Activated CD8-positive, alpha-beta memory T cell treated with anti-CD3 and anti-CD28 coated beads for 24 hours (primary cell): ENCODE results near the gene SLC8B1.

Source experiments
- DNase-seq: peaks from one replicate; pipeline ENCODE4 v3.0.0-alpha.2; 2020

The SLC8B1 gene

DNA sequence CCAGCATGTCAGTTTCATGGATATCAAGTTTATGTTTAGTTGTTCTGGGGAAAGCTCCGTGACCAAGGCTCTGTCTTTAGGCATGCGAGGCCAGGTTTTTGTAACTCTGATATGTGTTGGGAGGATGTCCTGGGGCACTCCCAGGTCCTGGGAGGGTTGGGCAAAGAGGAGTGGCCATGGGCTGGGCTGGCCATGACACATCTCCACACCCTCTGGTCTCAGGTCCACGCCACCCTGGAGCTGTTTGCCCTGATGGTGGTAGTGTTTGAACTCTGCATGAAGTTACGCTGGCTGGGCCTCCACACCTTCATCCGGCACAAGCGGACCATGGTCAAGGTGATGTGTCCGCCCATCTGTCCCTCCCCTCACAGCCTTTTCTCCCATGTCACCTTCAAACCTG is 67.3 kb downstream of the SLC8B1 start:
- DNase-seq, result no peak

DNA sequence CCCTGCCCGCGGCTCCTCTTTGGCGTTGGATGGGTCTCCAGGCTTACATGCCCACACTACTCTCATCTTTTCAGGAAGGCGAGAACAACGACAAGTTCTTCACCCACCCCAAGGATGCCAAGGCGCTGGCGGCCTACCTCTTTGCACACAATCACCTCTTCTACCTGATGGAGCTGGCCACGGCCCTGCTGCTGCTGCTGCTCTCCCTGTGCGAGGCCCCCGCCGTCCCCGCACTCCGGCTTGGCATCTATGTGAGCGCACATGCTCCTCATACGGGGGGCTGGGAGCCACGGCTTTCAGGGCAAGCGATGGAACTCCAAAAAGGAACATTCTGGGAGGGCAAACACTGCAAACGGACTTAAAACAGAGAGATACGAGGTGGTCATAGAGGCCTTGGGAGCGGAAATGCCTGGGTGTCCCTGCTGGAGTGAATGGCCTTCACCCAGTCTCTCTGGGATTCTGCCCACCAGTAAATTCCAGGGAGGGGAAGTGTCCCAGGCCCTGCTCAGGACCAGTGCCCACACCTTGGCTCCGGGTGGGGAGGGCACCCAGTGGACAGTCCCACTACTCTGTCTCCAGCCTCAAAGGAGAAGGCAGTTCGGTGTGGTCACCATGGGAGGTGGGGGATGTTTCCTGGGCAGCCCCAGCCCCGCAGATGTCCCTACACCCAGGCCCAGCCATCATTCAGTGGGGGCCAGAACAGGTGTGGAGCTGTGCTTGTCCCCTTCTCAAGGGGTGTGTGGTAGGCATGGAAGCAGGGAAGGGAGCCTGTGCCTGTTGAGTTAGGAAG is 68.6 kb downstream of the SLC8B1 start:
- DNase-seq, result no peak

DNA sequence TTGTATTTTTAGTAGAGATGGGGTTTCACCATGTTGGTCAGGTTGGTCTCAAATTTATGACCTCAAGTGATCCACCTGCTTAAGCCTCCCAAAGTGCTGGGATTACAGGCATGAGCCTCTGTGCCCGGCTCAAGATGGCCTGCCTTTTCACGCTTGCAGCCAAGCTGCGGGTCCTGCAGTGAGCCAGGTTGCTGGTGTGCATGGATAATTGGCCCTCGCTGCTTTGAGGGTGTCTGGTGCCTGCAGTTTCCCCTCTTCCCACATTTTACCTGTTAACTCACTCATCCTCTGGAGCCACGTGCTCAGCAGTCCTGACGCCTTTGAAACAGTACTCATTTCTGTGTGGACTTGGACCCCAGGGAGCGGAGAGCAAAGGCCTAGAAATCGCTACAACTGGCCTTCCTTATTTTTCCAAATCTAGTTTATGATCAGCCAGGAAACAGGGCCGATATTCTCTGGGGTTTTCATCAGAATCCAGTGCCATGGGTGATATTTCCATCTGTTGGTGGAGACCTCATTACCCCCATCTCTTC is 71.4 kb downstream of the SLC8B1 start:
- DNase-seq, result no peak

DNA sequence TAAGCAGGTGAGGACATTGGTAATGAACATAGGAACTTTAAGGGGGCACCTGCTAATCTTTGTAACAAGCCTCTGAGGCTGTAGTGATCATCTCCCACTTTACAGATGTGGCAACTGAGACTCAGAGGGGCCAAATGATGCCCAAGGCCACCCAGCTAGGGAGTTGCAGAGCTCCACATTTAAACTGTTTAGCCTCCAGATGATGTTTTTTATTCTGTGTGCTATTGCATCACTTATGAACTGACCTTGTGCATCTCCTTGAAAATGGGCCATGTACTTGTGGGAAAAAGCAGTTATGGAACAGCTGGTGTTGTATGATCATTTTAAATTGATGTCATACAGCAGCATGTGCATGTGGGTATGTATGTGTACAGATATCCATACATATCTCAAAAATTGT is 72.2 kb downstream of the SLC8B1 start:
- DNase-seq, result no peak

DNA sequence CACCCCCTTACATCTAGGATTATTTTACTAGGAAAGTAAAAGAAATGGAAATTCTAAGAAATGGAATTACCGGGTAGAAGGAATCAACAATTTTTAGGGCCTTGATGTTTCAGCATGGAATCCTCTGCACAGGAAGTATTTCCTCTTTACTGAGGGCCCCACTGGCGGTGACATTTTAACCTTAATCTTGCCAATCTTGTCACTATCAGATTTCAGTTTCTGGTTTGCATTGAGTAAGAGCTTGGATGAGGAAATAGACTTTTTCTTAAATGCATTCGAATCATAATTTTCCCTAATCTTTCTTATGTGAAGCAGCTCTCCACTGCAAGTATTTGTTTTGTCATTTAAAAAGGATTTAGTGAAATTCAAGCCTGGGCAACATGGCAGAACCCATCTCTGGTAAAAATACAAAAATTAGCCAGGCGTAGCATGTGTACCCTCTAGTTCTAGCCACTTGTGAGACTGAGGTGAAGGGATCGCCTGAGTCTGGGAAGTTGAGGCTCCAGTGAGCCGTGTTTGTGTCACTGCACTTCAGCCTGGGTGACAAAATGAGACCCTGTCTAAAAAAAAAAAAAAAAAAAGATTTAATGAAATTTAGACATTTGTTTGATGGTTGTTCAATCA is 73.0 kb downstream of the SLC8B1 start:
- no peak for DNase-seq

DNA sequence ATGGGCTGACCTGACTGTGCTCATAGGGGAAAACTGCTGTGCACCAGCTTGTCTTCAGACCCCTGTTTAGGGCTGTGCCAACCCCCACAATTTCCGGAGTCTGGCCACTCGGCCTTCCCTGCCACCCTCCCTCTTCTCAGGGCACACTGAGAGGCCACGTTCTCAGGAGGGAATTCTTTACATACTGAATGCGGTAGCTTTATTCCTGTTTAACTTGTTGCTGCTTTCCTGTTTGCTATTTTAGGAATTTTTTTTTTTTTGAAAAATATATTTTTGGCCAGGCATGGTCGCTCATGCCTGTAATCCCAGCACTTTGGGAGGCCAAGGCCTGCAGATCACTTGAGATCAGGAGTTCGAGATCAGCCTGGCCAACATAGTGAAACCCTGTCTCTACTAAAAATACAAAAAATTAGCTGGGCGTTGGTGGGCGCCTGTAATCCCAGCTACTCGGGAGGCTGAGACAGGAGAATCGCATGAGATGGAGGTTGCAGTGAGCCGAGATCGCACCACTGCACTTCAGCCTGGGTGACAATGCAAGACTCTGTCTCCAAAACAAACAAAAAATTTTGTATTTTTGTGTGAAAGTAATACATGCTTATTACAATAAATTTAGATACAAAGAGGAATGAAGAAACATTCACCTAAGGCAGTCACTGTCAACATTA is 74.1 kb downstream of the SLC8B1 start:
- DNase-seq, result no peak

DNA sequence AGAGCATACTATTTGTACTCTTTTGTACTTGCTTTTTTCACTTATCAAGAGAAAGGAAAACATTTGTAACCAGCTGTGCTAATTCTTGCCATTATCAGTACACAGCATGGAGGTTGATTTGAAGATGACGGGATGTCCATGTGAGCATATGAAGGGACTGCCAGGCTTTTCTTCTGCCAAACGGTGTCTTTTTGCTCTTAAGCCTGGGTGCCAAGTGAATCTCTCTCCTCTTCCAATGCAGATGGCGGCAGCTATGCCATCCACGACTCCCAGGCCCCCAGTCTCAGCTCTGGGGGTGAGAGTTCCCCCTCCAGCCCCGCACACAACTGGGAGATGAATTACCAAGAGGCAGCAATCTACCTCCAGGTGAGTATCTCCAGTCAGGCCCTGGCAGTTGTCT is 74.8 kb downstream of the SLC8B1 start:
- no peak for DNase-seq

DNA sequence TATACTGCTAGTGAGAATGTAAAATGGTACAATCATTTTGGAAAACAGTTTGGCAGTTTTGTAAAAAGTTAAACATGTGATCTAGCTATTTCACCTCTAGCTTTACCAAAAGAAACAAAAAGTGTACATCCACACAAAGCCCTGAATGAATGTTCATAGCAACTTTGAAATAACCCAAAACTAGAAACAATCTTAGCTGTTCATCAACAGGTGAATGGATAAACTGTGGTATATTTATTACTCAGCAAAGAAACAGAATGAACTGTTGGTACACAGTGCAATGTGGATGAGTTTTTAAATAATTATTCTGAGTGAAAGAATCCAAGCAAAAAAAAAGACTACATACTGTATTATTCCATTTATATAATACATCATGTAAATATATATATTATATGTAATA is 77.3 kb downstream of the SLC8B1 start:
- no peak for DNase-seq

DNA sequence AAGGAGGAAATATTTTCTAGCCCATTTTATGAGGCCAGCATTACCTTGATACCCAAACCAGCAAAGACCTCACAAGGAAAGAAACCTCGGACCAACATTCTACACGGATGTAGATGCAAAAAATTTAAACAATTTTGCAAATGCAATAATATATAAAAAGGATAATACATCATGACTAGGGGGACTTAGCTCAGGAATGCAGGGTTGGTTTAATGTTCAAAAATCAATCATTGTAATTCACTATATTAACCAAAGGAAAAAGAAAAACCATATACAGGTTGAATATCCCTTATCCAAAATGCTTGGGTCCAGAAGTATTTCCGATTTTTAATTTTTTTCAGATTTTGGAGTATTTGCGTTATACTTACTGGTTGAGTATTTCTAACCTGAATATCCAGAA is 80.6 kb downstream of the SLC8B1 start:
- no peak for DNase-seq

DNA sequence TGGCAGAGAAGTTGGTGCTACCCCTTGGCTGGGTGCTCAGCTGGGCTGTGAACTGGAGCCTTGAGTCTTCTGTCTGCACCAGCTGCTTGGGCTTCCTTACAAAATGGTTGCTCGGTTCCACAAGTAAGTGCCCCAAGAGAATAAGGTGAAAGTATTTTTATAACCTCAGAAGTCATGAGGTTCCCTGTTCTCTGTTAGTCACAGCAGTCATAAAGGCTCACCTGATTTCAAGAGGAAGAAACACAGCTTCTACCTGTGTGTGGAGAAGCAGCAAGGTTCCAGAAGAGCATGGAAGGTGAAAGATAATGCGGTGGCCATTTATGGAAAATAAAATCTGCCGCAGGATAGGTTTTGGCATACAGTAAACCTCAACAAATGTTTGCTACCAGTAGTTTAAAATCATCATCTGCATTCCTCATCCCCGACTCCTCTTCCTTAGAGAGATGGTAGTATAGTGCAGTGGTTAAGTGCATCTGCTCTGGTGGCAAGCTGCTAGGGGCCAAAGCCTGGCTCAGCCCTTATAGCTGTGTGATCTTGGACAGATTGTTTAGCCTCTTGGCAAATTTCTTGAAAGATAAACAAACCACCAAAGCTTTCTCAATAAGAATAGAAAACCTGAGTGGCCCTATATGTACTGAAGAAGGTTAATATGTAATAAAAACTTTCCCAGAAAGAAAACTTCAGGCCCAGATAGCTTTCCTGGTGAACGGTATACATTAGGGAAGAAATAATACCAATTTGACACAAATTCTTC is 81.2 kb downstream of the SLC8B1 start:
- DNase-seq, result no peak

DNA sequence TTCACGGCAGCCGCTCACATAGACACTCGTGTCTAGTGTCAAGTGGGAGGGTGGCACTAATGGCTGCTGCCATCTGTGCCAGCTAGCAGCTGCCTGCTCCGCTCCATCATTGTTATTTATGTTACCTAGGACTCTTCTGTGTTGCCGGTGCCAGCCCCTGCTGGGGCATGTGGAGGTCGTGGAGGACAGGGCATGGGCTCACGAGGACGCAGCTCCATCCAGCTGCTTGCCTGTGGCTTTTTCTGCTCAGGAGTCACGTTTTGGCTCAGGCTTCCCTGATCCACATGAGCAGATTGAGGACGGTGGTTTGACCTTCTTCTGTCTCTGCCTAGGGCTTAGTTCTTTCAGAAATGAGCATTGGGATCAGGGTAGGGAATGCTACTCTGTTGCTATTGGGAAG is 82.4 kb downstream of the SLC8B1 start:
- DNase-seq, result no peak

DNA sequence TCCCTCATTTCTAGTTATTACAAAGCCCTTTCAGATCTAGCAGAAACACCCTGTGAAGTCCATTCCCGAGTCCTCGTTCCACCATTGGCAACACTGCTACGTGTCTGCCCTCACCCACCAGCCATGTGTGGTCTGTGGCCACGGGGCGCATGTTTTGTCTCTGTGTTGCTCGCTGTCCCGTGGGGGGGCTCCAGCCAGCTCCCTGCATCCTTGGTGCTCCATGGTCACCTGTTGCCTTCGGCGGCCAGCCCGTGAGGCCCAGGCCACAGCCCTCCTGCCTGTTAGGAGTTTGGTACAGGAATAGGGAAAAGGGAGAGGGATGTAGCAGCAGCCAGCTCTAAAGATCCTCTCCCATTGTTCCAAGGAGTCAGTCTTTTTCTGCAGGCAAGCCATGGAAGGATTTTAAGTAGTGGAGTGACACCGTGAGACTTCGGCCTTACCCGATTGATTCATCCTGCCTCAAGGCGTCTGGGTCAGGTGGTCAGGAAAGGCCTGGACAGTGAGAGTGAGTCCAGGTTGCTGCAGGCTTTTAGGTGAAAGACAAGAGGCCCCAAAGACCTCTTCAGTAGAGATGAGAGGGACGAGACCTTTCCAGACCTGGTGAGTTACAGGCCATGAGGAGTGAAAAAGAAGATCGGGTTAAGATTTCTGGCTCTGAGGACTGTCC is 83.4 kb downstream of the SLC8B1 start:
- no peak for DNase-seq

DNA sequence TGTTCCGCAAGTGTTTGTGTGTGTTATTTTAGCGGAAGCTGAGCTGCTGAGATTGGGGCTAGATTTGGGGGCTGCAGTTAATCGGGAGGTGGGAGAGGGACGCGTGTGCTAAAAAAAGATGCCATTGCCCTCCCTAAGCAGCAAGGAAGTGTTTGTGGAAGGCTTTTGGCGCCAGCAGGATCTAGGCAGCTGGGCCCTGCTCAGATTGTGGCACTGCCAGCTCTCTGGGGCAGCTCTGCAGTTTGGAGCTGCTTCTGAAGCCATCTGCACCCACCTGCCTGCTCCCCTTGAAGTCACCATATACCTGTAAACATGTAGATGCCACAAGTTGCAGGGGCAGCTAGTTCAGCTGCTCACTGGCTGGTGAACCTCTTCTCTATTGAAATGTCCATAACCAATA is 84.9 kb downstream of the SLC8B1 start:
- DNase-seq, result no peak

DNA sequence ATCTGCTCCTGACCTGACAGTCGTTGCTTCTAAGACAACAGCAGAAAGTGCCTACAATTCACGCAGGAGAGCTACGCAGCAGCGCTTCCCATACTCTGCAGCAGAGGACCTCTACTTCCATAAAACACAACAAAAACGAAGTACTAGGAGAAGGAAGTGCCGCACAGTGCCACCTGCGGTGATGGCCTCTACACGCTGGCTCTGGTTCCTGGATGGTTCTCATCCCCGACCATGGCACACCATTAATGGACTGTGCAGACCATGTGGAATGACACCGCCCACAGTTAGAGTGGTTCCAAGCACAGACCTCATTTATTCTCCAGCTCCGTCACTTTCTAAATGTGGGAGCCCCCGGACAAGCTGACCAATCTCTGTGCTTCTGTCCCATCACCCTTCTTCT is 85.4 kb downstream of the SLC8B1 start:
- no peak for DNase-seq

DNA sequence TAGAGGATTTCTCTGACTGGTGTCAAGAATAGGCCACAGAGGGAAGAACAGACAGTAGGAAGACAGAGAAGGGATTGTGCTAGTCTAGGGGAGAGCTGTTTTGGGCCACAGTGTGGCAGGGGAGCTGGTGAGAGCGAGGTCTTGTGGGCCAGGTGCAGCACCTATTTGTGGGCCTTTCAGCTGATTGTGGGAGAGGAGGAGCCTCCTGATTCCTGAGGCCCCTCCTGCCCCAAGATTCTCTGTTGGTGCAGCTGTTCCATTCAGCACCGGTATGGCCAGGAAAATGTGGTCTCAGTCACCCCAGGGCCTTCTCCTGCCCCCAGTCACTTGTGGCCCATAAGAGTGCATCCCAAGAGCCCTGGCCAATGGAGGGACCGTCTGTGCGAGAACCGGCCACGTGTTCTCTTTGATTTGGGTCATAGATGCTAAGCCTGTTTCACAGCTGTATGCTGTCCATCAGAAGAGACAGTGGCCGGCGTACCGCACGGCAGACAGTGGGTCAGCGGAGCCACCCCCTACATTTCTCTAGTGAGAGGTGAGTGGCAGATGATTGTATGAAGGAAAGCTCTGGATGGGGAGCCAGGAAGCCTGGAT is 86.0 kb downstream of the SLC8B1 start:
- DNase-seq, result no peak
